Activated CD8-positive, alpha-beta memory T cell treated with anti-CD3 and anti-CD28 coated beads, Interleukin-2, amount 50 U/mL, for 24 hours (primary cell): ENCODE data around the gene COL25A1.
"Not testable (repeated sequence)": the region's sequence is repeated elsewhere in the genome, so short reads cannot be mapped to it uniquely, and the experiment has no call there.

Experiments
- DNase-seq: peaks from one replicate; pipeline ENCODE4 v3.0.0-alpha.2; 2020; ENCODE audit errors: extremely low read depth

COL25A1 gene

DNA sequence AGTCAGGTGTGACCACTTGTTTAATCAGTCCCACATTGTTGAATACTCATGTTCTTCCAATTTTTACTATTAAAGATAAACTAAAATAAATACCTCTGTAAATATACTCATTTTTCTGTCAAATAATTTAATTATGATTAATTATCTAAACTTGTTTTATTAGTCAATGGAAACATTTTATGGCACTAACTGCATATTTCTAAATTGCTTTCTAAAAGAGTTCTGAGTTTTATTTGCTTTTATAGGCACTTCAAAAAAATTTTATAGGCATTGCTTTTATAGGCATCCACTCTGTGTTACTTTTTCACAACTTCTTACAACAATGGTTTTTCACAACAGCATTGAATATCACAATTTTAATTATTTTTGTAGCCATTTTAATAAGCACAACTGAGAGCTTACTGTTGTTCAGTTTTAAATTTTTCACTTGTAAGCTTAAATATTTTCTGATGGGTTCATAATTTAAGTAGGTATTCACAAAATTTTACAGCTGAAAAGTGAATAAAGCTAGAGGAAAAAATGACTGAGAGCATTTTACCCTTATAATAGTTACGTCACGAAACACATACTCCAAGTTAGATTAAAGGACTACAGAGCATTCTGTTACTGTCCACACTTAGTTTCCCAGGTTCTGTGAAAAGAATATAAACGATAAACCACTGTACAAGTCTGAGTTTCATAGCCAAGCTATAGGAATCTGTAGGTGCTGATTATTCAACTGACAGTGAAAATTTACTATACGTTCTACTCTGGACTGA lies 398.8 kb downstream of the COL25A1 start:
- DNase-seq, result no peak

DNA sequence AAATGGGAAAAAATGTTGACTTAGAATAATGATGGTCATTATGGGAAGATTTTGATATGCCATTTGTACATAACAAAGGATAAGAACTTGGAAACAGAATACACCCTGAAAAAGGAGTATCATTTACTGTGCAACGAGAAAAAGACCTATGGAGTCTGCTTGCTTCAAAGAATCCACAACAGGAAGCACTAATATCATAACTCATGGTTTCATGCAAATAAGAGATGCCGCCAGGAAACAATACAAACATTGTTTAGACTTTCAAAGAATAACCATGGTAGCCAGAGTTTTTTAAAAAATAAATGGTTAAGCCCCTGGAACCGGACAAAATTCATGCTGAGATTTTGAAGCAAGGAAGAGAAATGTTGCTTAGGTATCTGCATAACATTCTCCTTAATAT lies 399.7 kb downstream of the COL25A1 start:
- DNase-seq, result no peak

DNA sequence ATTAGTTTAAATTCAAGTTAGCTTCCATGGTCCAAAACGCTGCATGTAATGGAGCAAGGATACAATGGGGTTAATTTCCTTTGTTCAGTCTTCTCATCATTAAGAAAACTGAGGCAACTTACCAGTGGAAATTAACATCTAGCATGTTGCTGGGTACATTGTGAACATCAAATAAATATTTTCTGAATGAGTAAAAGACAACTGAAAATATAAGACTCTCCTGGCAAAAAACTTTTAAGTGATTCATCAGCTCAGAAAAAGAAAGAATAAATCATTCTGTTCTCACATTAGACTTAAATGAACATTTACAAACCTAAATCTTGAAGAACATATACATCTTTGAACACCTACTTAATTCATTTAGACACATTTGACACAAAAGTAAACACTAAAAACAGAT lies 401.2 kb downstream of the COL25A1 start:
- no peak for DNase-seq

DNA sequence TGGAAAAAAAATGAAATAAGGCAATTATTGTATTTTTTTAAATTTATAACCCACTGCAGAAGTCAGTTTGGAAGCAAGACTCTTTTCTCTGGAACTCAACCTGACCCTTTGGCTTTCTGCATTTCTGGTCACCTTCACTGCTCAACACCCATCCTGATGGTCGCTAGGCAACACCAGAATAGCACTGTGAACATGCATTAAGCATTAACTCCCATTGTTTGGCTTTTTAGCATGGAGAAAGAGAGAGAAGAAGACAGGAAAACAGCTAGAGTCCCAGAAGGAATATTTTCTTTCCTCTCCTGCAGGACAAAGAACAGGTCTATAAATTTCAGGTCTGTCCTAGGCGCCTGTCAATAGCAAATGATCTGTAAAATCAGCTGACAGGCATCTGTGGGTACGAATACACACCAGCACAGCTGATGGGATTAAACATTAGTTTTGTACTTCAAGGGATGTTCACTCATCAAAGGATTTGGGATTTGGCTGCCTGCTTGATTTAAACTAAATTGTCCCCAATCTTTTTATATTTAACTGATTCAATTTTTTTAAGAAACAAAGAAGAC lies 402.4 kb downstream of the COL25A1 start:
- no peak for DNase-seq

DNA sequence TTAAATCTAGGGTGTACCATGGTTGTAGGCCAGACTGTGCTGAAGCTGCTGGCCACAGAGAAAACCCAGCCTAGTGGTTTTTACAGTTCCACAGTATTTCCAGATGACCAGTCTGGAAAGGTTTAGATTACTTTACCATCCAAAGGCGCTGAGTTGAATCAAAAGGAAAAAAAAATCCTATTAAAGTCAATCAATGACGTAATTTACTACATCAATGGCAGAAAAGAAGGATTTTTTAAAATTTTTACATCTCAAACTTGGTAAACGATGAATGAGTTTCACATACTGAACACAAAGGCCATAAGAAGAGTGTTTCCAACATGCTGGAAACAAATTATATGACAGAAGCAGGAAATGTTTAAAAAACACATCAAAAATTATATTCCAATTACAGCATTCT lies 409.0 kb downstream of the COL25A1 start:
- DNase-seq, result no peak

DNA sequence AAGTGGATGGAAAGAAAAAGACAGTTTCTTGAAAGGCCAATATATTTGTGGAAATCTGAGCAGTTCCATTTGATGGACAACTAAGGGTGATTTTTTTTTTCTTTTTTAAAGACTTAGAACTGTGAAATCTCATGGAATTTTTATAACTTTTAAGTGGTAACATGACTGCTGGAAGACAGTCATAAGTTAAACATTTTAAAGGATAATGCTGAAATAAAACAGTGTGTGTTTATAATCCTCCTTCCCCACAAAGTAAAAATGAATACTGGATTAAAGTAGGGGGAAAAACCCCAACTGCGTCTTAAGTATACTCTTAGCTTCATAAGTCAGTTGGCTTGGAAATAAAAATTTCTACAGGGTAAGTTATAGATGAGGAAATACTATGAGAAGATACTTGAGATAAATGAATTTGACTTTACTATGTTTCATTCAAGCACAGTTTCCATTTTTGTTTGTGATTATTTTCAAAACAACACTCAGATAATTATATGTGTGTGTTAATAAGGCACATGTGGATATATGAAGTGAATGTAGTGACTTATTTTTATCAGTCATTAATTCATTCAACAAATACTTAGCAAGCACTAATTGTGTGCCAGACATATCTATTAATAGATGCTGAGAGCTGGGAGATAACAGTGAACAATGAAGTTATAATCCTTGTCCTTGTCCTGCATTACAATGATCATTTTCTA lies 410.4 kb downstream of the COL25A1 start:
- no peak for DNase-seq

DNA sequence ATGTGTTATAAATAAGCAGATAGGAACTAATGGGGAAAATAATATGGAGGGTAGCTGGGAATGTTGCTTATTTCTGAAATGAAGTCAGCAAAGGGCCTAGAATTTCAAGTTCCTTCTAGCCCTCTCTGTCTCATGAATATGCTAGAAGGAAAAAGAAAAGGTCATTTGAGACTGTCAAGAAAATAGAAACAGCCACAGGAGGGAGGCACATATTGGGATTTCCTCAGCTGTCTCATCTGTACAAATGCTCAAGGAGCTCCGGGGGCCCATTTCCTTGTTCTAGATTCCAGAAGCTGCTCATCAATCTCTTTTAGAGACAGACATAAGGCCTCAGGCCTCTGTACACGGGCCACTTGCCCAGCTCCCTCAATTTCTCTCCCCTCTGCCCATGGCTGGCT lies 412.0 kb downstream of the COL25A1 start:
- no peak for DNase-seq

DNA sequence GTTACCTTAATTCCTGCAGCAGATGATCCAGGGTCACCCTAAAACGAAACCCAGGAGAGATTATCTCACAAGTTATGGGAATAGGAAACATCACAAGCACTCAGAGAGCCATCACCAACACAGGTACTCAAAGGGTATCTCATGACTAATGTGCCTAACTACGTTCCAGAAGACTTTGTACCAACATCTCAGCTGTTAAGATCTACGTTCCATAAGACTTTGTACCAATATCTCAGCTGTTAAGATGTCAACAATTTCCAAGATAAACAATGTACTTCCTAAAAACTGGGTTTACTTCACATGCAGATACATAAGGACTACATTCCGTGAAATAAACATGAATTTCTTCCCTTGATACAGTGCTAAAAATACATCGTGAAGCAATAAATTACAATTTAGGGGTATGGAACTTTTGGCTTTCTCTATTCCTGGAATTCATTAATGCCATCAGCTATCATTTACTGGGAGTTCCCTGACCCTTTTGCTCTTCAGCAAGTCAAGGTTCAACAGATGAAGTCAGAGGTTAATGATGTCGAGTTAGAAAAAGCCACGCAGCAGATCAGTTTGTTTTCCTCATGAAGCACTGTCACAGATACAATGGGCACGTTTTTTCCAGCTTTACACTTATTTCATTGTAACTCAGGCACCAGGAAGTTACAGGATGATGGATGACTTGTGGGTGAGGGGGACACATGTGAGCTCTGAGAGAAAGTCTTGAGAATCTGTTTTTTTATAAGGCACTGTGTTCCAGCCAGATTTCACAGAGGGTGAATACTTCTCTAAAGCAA lies 412.6 kb downstream of the COL25A1 start:
- DNase-seq, result no peak

DNA sequence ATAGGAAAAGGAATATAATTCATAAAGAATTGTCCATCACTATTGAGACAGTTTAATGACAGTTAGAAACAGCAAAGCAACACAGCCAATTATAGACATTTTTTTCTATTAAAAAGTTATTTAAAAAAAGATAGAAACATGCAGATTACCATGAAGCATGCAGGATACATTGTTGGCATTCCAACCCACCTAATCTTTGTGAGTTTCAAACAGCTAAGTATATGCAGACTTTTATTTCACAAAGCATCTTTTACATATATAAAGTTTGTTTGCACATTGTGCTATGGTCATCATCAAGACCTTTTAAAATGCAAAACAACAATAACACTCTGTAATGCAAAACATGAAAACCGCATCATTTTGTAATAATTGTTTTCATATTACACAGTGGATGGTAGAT lies 413.7 kb downstream of the COL25A1 start:
- DNase-seq, result no peak

DNA sequence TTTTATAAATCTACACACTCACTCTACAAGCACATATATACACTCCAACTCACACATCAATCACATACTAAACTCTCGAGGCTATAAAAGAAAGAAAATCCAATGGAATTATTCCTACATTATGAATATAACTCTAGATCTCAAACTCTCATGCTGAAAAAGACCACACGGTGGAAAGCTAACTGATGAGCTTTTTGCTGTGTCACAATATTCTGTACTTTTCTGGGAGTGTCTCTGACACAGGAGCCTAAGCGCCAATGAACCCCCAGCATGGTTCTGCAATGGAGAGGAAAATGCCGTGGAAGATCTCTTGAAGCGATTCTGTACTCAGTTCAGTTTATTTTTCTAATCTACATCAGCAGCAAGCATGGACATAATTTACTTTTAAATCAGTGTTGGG lies 415.4 kb downstream of the COL25A1 start:
- DNase-seq, result no peak

DNA sequence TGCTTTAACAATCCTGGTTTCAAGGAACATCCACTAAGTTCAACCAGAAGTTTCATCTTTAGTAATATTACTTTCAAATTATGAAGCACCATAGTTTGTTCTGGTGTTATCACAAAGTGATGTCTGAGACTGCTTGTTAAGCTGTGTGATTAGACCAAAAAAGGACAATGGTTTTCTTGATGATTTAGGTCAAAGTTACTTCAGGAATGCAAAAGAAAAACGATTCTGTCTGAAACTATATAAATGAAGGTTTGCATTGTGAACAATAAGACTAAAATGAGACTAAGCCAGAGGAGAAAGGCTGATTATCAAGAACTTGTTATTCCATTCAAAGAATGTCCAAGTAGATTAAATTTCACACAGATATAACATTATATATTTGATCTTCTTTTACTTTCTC lies 417.2 kb downstream of the COL25A1 start:
- DNase-seq, result no peak

DNA sequence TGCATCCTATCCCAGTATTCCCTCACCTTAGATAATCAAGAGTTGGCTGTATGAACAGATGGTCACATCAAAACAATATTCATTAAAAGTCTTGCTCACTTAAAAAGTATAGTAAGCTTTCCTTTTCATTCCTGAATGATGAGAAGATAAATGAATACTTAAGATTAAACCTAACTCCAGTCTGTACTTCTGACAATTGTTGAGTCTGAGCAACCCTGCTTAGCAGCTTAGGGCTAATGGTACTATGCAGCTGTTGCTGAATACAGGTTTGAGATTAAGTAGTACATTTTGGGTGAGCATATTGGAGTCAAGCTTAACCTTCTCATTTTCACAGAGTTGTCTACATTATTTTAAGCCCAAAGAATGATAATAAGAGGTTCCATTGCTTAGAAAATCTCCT lies 417.9 kb downstream of the COL25A1 start:
- no peak for DNase-seq

DNA sequence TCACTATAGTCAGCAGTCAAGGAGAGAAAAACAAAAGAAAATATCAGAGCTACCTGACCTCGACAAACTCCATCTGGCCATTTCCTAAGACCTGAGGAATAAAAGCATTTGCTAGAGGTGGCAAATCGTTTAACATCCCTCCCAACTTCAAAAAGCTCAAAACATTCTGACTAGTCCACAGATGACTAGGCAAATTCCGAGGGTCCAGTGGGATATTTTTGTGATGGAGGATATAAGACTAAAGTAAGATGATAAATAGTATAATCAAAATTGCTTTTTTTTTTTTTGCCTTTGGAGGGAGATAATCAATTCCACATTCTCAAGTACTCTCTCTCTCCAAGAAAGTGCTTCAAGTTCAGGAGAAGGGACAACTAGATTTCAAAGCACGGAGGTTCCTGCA lies 420.5 kb downstream of the COL25A1 start:
- DNase-seq, result no peak

DNA sequence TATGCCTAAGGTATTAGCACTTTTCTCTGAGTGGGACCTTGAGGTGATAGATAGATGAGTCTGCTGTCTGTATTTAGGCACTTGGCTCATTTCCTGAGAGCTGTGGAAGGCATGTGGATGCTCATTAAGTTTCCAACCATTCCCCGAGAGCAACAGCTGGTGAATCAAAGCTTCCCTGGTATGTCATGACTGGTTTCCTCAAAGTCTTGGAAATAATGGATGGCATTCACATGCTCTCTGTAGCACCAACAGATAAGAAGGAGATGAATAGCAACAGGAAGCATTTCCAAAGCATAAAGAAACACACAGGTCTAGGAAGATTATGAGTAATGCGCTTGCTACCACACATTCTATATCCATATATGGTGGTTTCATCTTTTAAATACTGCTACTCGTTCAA lies 421.3 kb downstream of the COL25A1 start:
- DNase-seq, result no peak

DNA sequence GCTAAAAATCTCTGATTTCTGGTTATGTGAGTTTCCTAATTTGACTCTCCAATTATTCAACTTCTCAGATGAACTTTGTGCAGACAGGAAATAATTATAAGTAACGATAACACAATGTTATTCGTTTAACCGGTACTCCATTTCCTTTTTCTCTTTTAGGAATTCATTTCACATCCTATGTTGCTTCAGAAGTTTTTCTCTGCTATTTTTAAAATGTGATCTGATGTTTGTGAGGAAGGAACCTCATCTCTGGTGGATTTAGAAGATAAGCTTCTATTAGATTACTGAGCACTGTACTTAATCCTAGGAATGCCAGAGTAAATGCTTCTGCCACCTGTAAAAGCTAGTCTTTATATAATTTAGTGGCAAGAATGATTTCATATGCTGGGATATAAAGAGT lies 423.7 kb downstream of the COL25A1 start:
- DNase-seq, result no peak

DNA sequence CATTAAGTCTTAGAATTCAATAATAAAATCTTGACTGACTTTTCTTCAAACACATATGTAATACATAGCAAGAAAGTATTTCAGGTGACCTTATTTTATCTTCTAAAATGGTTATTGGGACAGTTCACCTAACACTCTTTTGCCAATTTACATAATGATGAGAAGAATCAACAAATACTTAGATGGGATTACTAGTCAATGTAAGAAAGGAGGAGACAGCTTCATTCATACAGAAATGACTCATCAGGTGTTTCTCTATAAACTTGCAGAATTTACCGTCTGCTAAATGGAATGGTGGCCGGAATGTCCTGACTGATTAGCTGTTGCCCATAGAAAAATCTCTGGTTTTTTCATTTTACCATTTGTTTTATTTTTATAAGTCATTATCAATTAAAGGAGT lies 424.6 kb downstream of the COL25A1 start:
- no peak for DNase-seq

DNA sequence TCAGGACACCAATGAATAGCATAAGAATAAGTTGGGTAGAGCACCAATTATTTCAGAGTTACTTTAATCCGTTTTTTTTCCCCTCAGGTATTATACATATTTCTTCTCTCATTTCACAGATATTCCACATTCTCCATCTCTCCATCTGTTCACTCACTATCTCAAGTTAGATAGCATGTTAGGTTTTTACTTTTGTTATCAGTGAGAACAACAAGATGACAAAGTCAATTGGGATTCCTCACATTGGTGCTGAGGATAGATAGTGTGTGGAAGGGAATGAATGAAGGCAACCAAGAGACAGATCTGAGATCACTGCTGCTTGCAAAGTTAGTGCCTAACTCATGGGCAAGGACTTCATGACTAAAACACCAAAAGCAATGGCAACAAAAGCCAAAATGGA lies 427.7 kb downstream of the COL25A1 start:
- no peak for DNase-seq

DNA sequence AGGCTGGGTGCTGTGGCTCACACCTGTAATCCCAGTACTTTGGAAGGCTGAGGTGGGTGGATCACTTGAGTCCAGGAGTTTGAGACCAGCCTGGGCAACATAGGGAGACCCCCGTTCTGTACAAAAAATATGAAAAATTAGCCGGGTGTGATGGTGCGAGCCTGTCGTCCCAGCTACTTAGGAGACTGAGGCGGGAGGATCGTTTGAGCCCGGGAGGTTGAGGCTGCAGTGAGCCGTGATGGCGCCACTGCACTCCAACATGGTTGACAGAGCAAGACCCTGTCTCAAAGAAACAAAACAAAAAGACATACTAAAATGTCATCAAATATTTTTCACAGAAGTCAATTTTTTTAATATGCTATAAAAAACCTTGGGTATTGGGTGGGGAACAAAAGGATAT lies 432.5 kb downstream of the COL25A1 start:
- not testable (repeated sequence) for DNase-seq

DNA sequence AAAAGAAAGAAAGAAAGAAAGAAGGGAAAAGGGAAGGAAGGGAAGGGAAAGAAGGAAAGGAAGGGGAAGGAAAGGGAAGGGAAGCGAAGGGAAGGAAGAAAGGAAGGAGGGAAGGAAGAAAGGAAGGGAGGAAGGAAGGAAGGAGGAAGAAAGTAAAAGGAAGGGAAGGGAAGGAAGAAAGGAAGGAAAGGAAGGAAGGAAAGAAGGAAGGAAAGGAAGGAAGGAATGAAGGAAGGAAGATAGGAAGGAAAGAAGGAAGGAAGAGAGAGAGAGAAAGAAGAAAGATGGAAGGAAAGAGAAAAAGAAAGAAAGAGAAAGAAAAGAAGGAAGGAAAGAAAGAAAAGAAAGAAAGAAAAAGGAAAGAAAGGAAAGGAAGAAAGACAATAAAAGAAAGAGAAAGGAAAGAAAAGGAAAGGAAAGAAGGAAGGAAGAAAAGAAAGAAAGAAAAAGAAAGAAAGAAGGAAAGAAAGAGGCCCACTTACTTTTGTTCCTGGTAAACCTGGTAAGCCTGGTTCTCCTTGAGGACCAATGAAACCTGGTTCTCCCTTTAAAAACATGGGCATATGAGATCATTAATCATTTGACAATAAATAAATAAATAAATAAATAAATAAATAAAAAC lies 433.7 kb downstream of the COL25A1 start:
- no peak for DNase-seq

DNA sequence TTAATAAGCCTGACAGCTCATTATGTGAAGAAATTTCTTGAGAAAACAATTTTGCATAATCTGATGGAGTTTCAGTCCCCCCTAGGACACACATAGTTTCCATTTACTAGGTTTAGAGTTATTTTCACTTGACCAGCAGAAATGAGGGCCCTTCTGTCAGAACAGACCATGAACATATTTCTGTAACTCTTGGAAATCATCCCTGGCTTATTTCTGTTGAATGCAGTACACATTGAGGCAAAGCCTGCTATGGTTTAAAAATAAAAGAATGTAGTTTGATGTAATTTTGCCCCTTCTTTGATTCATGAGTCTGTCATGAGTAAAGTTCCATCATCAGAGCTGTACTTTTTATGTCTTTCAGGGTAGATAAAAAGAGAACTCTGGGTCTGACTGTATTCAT lies 435.0 kb downstream of the COL25A1 start:
- DNase-seq, result no peak

DNA sequence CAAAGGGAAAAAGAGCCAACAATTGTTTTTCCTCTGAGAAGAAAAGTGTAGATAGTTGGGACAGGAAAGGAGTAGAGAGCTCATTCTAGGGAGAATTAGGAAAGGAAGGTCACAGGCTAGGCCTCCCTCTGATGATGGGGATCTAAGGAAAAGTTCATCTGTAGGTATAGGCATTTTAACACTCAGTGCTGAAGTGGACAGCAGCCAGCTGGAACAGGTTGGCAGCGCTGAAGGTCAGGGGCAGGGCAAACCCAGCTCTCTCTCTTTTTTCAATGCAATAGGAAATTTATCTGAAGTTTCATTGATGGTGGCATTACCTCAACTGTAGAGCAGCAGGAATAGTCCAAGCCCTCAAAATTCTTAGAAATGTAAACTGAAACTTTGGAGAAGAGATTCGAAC lies 441.1 kb downstream of the COL25A1 start:
- DNase-seq, result no peak

DNA sequence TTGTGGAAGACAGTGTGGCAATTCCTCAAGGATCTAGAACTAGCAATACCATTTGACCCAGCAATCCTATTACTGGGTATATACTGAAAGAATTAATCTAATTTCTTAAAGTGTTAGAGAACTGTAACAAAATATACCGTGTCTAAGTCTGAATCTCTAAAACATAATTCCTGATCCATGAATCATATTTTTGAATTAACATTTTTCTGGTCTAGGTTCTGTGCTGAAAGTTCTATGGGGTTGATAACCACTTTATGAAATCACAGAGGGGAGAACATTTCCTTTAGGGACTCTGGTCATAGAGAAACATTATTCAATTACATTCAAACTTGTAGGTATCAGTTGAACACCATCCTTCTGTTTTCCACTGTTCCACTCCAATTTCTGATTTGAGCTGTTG lies 447.7 kb downstream of the COL25A1 start:
- no peak for DNase-seq
